ENCODE results near the gene RNF181. TPM values are rescaled to one million over a fixed set of nuclear protein-coding genes. Genes with fewer than 3 reads are reported as not detected.

RNF181 gene
- total and polyA plus RNA-seq, 2 of the 13 experiments (the other 11 are each of a cell fraction or from before 2014, with no cell fraction given), result 224 to 578 TPM

DNA sequence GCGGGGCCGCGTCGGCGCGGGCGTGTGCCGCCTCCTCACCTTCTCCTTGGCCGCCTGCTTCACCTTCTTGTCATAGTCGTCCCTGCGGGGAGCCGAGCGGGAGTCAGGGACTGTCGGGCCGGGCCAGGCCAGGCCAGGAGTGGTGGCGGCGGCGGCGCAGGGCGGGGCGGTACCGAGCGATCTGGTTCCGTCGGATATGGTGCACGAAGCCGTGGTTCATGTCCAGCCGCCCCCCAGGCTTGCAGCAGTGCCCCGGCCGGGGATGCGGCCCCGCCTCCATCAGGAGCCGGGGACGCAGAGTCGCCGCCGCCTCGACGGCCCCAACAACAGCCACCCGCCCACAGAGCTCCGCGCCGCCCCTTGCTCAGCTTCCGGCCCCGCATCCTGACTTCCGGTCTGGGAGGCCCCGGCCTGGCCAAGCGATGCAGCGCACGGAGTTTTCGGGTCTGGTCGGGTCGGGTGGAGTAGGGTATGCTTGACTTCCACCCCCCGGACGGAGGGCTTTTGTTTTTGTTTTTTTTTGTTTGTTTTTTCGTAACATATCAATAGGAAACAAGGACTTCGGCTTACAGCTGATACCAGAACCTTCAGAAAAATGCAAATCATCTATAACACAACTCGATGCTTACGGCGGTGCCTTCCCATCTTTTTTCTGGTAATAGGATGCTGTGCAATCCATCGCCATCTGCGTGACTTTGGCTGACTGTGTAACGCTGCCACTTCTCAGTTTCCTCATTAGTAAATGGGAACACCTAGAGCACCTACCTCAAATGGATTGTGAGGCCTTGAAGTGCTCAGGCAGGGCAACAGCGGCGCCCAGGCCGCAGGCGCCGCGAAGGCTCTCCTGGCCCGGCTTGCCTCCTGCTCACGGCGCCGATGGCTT, 16.4 kb downstream of the RNF181 start, which contains the start of gene C2orf68 (continued):
- peak; percentile 66; the same call in 1 of the 2 replicates for TF ChIP-seq CHCHD3 (CRISPR knock-in tag; IDR thresholded peaks at IDR 0.05)
- TF ChIP-seq, protein P1, sequence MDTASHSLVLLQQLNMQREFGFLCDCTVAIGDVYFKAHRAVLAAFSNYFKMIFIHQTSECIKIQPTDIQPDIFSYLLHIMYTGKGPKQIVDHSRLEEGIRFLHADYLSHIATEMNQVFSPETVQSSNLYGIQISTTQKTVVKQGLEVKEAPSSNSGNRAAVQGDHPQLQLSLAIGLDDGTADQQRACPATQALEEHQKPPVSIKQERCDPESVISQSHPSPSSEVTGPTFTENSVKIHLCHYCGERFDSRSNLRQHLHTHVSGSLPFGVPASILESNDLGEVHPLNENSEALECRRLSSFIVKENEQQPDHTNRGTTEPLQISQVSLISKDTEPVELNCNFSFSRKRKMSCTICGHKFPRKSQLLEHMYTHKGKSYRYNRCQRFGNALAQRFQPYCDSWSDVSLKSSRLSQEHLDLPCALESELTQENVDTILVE (CRISPR knock-in tag; IDR thresholded peaks at IDR 0.05), result peak; percentile 73; the same call in 1 of the 2 replicates
- peak; percentile 91 for TF ChIP-seq ZBTB33 (CRISPR knock-in tag; IDR thresholded peaks at IDR 0.05)
- peak; percentile 93 for TF ChIP-seq MXD3 (CRISPR knock-in tag; IDR thresholded peaks at IDR 0.05)
- no peak for TF ChIP-seq MYNN (CRISPR knock-in tag; IDR thresholded peaks at IDR 0.05; ENCODE audit: low read depth)
- TF ChIP-seq NFATC3 (CRISPR knock-in tag; IDR thresholded peaks at IDR 0.05), result no peak
- TF ChIP-seq RORA (CRISPR knock-in tag; IDR thresholded peaks at IDR 0.05), result no peak
- TF ChIP-seq, protein P2, sequence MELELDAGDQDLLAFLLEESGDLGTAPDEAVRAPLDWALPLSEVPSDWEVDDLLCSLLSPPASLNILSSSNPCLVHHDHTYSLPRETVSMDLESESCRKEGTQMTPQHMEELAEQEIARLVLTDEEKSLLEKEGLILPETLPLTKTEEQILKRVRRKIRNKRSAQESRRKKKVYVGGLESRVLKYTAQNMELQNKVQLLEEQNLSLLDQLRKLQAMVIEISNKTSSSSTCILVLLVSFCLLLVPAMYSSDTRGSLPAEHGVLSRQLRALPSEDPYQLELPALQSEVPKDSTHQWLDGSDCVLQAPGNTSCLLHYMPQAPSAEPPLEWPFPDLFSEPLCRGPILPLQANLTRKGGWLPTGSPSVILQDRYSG (CRISPR knock-in tag; IDR thresholded peaks at IDR 0.05), result no peak
- peak; percentile 53 for TF ChIP-seq HNRNPH1 (optimal IDR thresholded peaks at IDR 0.05; ENCODE audit: low read depth, low read length)
- 0 out of 2 replicates have a peak, but pooled peaks have one; percentile 20 for TF ChIP-seq DNMT3B (CRISPR knock-in tag; conservative IDR thresholded peaks at IDR 0.05)
- TF ChIP-seq RBAK (CRISPR knock-in tag; IDR thresholded peaks at IDR 0.05), result no peak
- peak; percentile 100 for TF ChIP-seq YEATS2 (CRISPR knock-in tag; IDR thresholded peaks at IDR 0.05; ENCODE audit: borderline replicate concordance)
- TF ChIP-seq, protein P3, sequence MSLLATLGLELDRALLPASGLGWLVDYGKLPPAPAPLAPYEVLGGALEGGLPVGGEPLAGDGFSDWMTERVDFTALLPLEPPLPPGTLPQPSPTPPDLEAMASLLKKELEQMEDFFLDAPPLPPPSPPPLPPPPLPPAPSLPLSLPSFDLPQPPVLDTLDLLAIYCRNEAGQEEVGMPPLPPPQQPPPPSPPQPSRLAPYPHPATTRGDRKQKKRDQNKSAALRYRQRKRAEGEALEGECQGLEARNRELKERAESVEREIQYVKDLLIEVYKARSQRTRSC (CRISPR knock-in tag; IDR thresholded peaks at IDR 0.05; ENCODE audit: low read depth), result peak; percentile 66; the same call in 1 of the 2 replicates
- peak; percentile 92 for TF ChIP-seq ZNF619 (CRISPR knock-in tag; IDR thresholded peaks at IDR 0.05)
- no peak for TF ChIP-seq ZMYM4 (CRISPR knock-in tag; IDR thresholded peaks at IDR 0.05)
- TF ChIP-seq GATAD1 (CRISPR knock-in tag; IDR thresholded peaks at IDR 0.05), result peak; percentile 90
- TF ChIP-seq ZNF646 (CRISPR knock-in tag; IDR thresholded peaks at IDR 0.05), result peak; percentile 78
